HG02870 (cell line): ENCODE data around the gene PRSS36.
"Not testable (repeated sequence)": the region's sequence is repeated elsewhere in the genome, so short reads cannot be mapped to it uniquely, and the experiment has no call there.

Experiments used
- ATAC-seq: cut with Tn5 transposase; IDR thresholded peaks from one replicate; pipeline ENCODE4 v1.9.1; 2021; ENCODE audit warnings: mild to moderate bottlenecking, moderate library complexity; ENCODE audit not compliant: unreplicated experiment

The PRSS36 gene

DNA sequence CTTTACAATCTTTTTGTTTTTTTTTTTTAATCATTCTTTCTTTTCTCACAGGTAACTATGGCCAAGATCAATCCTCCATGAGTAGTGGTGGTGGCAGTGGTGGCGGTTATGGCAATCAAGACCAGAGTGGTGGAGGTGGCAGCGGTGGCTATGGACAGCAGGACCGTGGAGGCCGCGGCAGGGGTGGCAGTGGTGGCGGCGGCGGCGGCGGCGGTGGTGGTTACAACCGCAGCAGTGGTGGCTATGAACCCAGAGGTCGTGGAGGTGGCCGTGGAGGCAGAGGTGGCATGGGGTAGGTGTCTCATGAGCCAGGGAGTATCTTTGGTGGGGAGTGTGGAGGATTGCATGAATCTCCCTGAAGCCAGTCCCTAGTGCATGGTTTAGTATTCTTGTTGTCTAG, 35.0 kb upstream of the PRSS36 start:
- no peak for ATAC-seq

DNA sequence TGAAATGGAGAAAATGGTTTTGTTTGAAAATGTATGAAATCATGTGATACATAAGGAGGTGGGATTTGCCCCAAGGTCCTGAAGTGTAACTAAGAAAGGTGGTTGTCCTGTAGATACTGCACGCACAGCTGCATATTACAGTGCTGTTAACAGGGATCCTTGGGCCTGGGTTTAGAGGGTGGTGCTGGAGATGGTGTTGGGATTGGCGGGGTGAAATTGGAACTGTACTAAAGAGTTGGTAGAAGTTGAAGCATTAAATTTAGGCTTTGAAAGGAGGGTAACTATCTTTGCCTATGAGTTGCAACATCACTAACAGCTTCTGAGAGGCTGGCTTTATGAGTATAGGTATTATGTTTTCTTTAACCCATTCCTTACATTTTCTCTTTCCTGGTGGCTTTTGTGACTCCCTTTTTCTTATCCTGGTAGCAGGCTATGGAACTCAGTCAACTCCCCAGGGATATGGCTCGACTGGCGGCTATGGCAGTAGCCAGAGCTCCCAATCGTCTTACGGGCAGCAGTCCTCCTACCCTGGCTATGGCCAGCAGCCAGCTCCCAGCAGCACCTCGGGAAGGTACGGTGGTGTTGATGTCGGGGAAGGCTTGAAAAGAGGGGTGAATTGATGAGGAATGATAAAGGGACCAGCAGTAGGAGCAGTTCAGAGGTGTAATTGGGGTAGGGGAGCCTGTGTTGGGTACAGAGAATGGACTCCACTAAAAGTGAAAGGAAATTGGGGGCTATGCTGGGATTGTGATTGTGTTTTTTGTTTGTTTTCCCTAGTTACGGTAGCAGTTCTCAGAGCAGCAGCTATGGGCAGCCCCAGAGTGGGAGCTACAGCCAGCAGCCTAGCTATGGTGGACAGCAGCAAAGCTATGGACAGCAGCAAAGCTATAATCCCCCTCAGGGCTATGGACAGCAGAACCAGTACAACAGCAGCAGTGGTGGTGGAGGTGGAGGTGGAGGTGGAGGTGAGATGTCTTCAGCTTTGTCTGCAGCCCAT, 33.9 kb upstream of the PRSS36 start:
- ATAC-seq: no peak

DNA sequence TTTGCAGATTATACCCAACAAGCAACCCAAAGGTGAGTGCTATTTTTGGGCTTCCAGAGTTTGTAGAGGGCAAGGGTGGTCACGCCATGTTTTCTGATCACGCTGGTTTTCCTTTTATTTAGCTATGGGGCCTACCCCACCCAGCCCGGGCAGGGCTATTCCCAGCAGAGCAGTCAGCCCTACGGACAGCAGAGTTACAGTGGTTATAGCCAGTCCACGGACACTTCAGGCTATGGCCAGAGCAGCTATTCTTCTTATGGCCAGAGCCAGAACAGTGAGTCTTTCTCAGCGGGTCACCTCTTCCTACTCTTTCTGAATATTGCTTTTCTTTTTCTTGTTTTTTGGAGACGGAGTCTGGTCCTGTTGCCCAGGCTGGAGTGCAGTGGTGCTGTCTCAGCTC, 32.5 kb upstream of the PRSS36 start:
- no peak for ATAC-seq

DNA sequence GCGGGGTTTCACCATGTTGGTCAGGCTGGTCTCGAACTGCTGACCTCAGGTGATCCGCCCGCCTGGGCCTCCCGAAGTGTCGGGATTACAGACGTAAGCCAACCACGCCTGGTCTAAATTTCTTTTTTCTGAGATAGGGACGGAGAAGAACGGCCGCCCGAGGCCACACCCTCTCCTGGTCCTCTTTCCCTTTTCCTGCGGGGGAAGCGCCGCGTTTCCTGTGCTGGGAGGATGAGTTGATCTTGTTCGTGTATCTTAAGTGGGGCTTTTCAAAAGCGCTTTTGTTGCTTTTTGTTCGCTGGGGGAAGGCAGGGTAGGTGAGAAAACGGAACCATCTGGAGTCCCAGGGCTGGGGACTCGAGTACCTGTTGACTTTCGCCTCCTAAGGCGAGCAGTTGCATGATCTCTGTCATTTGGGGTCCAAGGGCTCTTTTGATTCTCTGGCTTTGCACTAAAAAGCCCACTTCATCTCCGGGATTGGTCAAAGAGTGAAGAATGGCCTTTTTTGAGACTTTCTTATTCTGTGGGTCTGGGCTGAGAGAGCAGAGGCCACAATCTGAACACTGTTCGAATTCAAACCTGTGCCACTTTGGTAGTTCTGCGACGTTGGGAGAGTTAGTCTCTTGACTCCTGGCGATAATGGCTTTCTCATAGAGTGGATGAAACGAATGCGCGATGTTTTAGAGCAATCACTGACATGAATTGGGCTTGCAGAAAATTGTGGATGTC, 31.4 kb upstream of the PRSS36 start:
- ATAC-seq: no peak

DNA sequence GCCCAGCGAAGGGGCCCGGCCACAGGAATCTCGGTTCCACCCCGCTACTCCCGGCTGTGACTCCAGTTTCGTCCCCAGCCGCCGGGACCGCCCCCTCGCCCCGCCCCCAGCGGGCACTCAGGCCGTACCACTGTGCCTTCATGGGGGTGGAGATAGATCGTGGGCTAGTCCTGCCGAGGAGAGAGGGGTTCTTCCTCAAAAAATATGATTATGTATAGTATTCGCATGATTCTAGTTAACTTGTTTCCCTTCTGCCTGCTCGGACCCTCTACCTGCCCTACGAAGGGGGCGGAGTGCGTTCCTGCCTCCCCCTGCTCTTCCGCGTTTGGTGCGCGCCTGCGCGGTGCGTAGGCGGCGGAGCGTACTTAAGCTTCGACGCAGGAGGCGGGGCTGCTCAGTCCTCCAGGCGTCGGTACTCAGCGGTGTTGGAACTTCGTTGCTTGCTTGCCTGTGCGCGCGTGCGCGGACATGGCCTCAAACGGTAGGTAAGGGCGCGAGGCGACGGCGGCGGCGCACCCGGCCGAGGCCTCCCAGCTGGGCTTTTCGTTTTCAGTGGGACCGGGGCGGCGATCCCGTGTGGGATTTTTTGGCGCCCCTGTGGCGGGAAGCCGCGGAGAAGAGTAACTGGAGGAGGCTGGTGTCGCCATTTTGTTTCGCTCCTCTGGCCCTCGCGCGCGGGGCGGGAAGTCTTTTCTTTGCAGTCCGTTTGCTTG, 30.0 kb upstream of the PRSS36 start, which contains the start of gene FUS:
Gene FUS (plus strand): TSS at position 393 of the 713 bp plus-strand sequence. CDS start 76 bp downstream, at position 469.
- peak; percentile 48 for ATAC-seq

DNA sequence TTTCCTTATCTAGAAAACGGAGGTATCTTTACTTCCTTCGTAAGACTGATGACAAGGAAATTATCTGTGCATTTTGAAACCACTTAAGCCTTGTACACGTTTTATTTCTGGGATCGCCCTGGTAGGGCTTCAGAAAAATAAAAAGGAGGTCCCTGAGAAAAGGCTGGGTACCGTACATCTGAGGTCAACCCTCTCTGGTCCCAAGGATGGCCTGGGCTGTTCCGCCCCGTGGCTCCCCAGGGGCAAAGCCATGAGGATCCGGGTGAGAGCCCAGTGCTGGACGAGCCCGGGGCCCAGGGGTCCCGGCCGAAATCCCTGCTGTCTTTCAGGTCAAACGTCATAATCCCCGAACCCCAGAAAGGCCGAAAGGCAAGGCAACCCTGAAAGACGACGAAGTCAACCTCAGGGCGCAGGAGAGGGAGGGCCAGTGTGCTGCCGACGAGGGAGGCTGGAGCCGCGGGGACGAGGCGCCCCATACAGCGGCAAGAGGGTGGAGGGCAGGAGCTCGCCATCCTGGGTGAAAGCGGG, 29.4 kb upstream of the PRSS36 start:
- no peak for ATAC-seq

DNA sequence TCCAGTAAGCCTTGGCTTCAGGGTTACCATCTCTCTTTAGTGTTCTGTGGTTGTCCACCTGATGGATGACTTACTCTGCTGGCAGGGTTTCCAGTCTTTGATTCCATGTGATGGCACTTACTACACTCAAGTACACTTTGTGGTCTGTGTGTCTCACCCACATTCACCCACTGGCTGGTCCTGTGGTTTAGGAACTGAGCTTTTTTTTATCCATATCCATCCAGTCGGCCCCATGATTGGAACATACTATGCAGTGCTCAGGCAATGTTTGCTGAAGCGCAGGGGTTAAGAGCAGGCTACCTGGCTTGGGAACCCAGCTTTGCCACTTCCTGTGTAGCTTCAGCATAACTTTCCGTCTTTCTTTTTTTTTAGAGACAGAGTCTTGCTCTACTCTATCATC, 27.3 kb upstream of the PRSS36 start:
- no peak for ATAC-seq

DNA sequence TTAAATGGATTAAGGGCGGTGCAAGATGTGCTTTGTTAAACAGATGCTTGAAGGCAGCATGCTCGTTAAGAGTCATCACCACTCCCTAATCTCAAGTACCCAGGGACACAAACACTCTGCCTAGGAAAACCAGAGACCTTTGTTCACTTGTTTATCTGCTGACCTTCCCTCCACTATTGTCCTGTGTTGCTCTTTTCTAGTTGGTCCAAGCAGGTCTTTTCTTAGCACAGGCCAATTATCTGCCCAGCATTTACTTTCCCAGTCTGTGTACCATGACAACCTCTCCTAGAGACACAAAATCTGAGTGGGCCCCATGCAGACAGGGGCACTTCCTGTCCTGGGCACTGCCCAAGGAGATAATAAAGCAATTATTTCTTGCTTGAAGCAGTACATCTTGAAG, 20.2 kb upstream of the PRSS36 start:
- not testable (repeated sequence) for ATAC-seq

DNA sequence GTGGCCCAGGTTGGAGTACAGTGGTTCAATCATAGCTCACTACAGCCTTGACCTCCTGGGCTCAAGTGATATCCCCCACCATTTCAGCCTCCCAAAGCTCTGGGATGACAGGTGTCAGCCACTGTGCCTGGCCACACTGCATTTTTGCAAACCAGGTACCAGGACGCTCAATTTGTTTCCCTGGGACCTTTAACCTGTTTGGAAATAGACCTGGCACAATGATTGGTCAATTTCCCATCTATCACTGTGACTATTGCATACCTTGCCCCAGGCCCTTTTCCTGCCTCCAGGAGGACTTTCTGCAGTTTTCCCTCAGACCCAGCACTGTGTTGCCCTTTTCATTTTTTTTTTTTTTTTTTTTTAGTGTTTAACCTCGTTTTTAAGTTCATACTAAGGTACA, 19.0 kb upstream of the PRSS36 start:
- ATAC-seq: no peak

DNA sequence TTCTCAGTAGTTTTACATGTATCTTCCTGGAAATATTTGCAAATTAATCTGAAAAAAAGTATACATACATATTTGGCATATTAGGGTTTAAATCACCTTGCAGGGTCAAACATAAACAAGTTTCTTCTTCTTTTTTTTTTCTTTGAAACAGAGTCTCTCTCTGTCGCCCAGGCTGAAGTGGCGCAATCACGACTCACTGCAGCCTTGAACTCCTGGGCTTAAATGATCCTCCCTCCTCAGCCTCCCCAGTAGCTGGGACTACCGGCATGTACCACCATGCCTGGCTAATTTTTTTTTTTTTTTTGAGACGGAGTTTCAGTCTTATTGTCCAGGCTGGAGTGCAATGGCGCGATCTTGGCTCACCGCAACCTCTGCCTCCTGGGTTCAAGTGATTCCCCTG, 17.4 kb upstream of the PRSS36 start:
- no peak for ATAC-seq

DNA sequence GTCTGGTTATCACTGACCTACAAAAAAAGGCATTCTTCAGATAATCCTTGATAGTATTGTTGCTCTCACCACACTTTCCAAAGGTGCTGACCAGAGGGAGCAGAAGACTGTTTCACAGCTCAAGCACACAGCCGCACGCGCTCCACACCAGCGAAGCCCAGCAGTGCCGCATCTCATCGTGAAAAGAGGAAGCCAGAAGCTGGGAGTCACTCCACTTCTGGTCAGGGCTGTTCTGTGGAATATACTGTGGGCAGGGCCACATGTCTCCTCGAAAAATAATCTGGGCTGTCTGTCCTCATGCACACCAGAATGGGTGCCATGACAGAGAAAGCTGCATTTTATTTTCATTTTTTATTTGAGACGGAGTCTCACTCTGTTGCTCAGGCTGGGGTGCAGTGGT, 7.3 kb upstream of the PRSS36 start:
- ATAC-seq: no peak

DNA sequence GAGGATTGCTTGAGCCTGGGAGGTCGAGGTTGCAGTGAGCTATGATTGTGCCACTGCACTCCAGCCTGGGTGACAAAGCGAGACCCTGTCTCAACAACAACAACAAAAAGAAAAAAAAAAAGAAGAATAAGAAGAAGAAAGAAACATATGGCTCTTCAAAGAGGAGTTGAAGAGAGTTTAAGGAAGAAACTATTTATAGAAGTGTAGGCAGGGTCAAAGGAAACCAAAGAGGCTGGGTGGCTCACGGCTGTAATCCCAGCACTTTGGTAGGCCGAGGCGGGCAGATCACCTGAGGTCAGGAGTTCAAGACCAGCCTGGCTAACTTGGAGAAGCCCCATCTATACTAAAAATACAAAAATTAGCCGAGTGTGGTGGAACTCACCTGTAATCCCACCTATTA, 1.1 kb upstream of the PRSS36 start:
- not testable (repeated sequence) for ATAC-seq

DNA sequence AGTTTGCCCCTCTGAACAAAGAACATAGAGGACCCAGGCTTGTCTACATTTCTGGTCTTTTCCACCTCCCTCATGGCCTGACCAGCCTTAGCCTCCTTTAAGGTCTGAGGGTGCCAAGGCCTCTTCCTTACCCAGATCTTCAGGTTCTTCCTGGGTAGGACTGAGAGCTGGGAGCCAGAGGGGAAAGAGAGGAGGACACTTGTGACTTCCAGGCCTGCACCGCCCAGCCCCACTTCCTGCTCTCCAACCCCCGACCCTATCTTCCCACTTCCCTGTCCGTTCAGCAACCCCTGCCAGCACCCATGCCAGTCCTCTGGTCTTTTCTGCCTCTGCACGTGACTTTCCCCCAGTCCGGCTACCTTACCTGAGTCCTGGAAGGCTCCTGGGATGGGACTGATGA, 534 bp downstream of the PRSS36 start:
- ATAC-seq: no peak

DNA sequence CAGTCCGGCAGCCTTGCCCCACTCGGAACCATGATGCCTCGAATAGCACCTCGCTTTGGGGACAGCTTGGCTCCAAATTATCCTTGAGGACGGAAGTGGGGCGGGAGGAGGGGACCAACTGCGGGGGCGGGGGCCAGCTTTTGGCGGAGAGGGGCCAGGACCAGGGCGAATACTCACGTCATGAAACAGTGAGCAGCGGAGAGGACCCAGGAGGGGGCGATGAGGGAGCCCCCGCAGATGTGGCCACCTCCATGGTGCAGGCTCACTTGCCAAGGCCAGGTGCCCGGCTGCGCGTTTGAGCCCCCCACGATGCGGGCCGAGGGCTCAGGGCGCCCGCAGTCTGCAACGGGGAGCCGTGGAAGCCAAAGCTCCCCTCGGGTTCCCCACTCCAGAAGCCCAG, 970 bp downstream of the PRSS36 start:
- ATAC-seq: no peak

DNA sequence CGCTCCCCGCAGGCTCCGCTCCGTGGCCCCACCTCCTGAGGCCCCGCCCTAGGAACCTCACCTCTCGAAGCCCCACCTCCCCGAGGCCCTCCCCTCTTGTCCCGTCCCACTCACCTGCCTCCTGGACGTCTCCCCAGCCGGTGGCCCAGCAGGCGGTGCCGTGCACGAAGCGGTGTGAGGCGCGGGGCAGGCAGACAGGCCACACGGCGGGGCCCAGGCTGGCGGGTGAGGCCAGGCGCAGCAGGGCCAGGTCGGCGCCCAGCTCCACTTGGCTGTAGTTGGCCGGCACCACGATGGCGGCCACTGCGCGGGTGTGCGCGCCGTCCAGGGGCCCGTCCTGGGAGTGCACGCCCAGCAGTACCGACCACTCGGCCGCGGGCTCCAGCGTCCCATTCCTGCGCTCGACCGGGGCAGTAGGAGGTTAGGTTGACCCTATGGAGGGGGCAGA, 1.6 kb downstream of the PRSS36 start:
- ATAC-seq: no peak

DNA sequence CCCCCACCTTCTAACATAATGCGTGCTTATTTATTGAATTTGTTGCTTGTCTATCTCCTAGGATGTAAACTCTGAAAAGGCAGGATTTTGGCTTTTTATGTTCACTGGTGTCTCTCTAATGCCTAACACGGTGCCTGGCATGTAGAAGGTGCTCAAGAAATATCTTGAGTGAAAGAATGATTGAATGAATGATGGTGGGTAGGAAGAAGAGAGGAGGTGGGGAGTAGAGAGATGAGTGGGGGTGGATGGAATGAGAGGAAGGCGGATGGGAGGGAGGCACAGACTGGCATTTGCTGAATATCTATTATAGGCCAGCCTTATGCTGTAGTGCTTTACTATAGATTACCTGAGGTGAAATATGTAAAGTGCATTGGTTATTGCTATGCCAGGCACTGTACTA, 2.3 kb downstream of the PRSS36 start:
- no peak for ATAC-seq

DNA sequence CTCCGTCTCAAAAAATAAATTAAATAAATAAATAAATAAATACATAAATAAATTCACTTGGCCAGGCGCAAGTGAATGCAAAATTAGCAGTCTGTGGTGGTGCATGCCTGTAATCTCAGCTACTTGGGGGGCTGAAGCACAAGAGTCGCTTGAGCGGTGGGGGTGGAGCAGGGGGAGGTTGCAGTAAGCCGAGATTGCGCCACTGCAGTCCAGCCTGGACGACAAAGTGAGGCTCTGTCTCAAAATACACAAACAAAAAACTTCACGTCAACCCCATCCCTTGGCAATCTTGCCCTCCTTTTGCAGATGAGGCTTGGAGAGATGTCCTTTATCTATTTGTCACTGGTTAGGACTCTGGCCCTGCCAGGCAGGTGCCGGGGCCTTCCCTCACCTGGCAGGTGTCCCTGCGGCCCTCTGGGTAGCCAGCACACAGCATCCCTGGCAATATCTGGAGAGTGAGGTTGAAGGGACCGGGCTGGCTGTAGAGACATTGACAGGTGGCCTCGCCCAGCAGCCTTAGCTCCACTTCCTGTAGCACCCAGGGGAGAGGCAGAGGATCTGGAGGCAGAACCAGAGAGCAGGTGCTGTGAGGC, 4.4 kb downstream of the PRSS36 start:
- ATAC-seq: no peak

DNA sequence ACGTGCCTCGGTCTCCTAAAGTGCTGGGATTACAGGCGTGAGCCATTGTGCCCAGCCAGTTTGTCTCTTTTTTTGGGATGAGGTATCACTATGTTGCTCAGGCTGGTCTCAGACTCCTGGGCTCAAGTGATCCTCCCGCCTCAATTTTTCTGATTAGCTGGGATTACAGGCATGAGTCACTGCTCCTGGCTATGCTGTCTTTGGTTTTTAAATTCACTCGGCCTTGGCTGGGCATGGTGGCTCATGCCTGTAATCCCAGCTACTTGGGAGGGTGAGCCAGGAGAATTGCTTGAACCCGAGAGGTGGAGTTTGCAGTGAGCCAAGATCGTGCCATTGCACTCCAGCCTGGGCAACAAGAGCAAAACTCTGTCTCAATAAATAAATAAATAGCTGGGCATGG, 5.4 kb downstream of the PRSS36 start:
- not testable (repeated sequence) for ATAC-seq

DNA sequence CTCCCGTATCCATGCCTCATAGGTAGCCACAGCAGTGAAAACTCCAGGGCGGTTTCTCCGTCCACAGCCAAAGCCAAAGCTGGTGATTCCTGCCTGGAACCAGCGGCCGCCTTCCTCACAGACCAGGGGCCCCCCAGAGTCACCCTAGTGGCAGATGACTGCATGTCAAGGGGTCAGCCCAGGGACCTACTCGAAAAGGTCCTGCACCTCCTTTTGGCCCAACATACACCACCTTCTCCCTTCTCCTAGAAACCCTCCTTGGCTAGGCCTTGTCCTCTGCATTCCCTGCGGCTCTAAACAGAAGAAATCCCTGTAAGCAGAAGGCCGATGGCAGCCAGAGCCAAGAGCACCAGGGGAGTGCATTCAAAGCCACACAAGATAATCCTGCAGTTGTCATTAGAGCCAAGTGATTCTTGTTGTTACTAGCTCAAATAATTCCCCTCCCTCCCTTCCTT, 6.1 kb downstream of the PRSS36 start:
- no peak for ATAC-seq

DNA sequence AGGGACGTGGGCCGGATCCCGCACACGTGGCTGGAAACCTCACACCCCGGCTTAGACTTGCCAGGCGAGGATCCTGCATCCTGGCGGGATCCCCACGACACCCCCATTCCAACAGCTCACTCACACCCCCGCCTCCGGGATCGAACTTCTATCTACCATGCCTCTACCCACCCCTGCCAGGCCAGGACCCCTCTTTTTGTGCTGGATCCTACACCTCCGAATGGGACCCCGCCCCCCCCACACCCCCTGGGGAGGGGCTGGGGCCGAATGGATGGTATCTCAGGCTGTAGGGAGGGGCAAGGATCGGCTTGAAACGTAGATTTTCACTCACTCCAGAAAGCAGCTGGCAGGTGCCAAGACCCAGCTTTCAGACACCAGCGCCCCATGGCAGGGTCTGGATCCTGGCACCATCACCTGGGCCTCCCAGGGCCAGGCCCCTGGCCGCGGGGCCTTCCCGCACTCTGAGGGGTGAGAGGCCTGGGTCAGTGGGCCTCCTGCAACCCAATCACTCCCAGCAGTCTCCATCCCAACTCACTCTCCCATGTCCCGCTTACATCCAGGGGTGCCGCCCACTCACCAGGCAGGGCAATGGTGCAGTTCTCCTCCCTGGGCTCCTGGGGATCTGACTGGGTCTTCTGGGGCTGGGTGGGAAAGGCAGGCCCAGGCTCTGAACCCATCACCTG, 6.7 kb downstream of the PRSS36 start:
- ATAC-seq: no peak
